Keratinocyte (primary cell): ENCODE measurements around the gene TSPYL6. TPM values are rescaled to one million over a fixed set of nuclear protein-coding genes. Genes with fewer than 3 reads are reported as not detected.

Source experiments
- DNase-seq: peaks from one replicate; pipeline ENCODE4 v3.0.0-alpha.2; 2011; ENCODE audit warnings: low read depth, missing footprints, low spot score
- FAIRE-seq: peaks from 2 replicates; lab custom pipeline; 2011; peaks lifted over from hg19 to GRCh38; lab: Jason Lieb, UNC
- H2AFZ ChIP-seq: 2 replicates; pipeline ENCODE4 v1.6.0; 2012; ENCODE audit warnings: low read length, control low read depth, inconsistent platforms; ENCODE audit not compliant: control insufficient read depth
- H3K27ac ChIP-seq: 2 replicates; pipeline ENCODE4 v1.5.1; 2011; ENCODE audit warnings: low read length; ENCODE audit not compliant: control insufficient read depth, insufficient read depth
- H3K27me3 ChIP-seq: 3 replicates; pipeline ENCODE4 v1.6.0; 2011; ENCODE audit warnings: low read length; ENCODE audit not compliant: control insufficient read depth, insufficient read depth; ENCODE audit errors: extremely low read depth
- H3K36me3 ChIP-seq, 2 experiments: 2 replicates in 1 of 2; 3 replicates in 1 of 2; pipeline ENCODE4 v1.5.1; 2011; ENCODE audit warnings: low read length in 2 of 2, mild to moderate bottlenecking in 1 of 2; ENCODE audit not compliant: control insufficient read depth in 2 of 2, insufficient read depth in 2 of 2; ENCODE audit errors: extremely low read depth in 1 of 2
- H3K4me1 ChIP-seq: 3 replicates; pipeline ENCODE4 v1.5.1; 2011; ENCODE audit warnings: low read length; ENCODE audit not compliant: control insufficient read depth, insufficient read depth; ENCODE audit errors: extremely low read depth
- H3K4me2 ChIP-seq: 3 replicates; pipeline ENCODE4 v1.6.0; 2011; ENCODE audit warnings: low read depth, low read length; ENCODE audit not compliant: control insufficient read depth, insufficient read depth; ENCODE audit errors: extremely low read depth
- H3K4me3 ChIP-seq, 3 experiments: fragments of 200-600 bp in 1 of 3; sonication (generic) in 1 of 3; 2 replicates in 2 of 3; 3 replicates in 1 of 3; pipeline ENCODE4 v1.5.1; 2011 to 2016; ENCODE audit warnings: low read length in 3 of 3, mild to moderate bottlenecking in 3 of 3, control low read depth in 2 of 3, inconsistent platforms in 1 of 3, low read depth in 1 of 3, mixed read lengths in 1 of 3, mixed run types in 1 of 3, moderate library complexity in 1 of 3; ENCODE audit not compliant: control insufficient read depth in 2 of 3, insufficient read depth in 2 of 3; ENCODE audit errors: extremely low read depth in 1 of 3
- H3K79me2 ChIP-seq: 2 replicates; pipeline ENCODE4 v1.6.0; 2012; ENCODE audit warnings: low read length; ENCODE audit not compliant: control insufficient read depth, insufficient read depth
- H3K9ac ChIP-seq: 3 replicates; pipeline ENCODE4 v1.6.0; 2011; ENCODE audit warnings: low read length; ENCODE audit not compliant: control insufficient read depth, insufficient read depth; ENCODE audit errors: extremely low read depth
- H3K9me1 ChIP-seq: 3 replicates; pipeline ENCODE4 v1.6.0; 2011; ENCODE audit warnings: low read length; ENCODE audit not compliant: control insufficient read depth, insufficient read depth; ENCODE audit errors: extremely low read depth
- H3K9me3 ChIP-seq: 2 replicates; pipeline ENCODE4 v1.5.1; 2012; ENCODE audit warnings: low read depth, low read length; ENCODE audit not compliant: control insufficient read depth
- H4K20me1 ChIP-seq: 3 replicates; pipeline ENCODE4 v1.6.0; 2011; ENCODE audit warnings: low read length; ENCODE audit not compliant: control insufficient read depth, insufficient read depth; ENCODE audit errors: extremely low read depth
- EZH2 ChIP-seq: IDR thresholded peaks from one replicate; pipeline ENCODE4 v1.6.1; 2012; ENCODE audit warnings: inconsistent platforms, mild to moderate bottlenecking, low read length, moderate library complexity
- dilution Hi-C: fragments of 300-500 bp; cut with MboI; formaldehyde crosslinking; loops from one replicate; pipeline ENCODE4 v1.7.0; 2020; ENCODE audit warnings: low sequenced_read_pairs; ENCODE audit not compliant: extremely low pct_ligation_motif_present
- polyA minus RNA-seq, 3 experiments: library from RNA; depleted of rRNA, polyadenylated mRNA; stranded (reverse); fragments of >200 nt; gene quantifications; 1 replicate in 1 of 3; 2 replicates in 1 of 3; 3 replicates in 1 of 3; pipeline ENCODE4 v1.2.3, GENCODE V29; 2011
- polyA plus RNA-seq, 5 experiments: library from polyadenylated mRNA; depleted of rRNA in 3 of 5; stranded (reverse) in 3 of 5; stranded (forward) in 1 of 5; unstranded in 1 of 5; fragments of >200 nt; gene quantifications; 1 replicate in 1 of 5; 2 replicates in 3 of 5; 3 replicates in 1 of 5; pipeline versions ENCODE4 v1.2.1 to v1.2.3, GENCODE V29; 2011 to 2012; ENCODE audit warnings: missing spikeins in 2 of 5, low read depth in 1 of 5, low replicate concordance in 1 of 5
- TF ChIP-seq, protein P1 (sequence below), 3 experiments: IDR thresholded peaks in 1 of 3; conservative IDR thresholded peaks in 1 of 3; optimal IDR thresholded peaks in 1 of 3; 2 replicates in 2 of 3; 3 replicates in 1 of 3; pipeline versions ENCODE3 to v1.5.1; 2011; ENCODE audit warnings: low read length in 3 of 3, mild to moderate bottlenecking in 3 of 3, moderate library complexity in 2 of 3, control low read depth in 1 of 3, inconsistent platforms in 1 of 3; ENCODE audit not compliant: insufficient read depth in 2 of 3; ENCODE audit errors: extremely low read depth in 1 of 3

The TSPYL6 gene
- polyA plus RNA-seq (not detected in 3 replicates), polyA minus RNA-seq (not detected in 3 replicates)
- polyA plus RNA-seq (2011; ENCODE audit: low read depth) = not detected
- not detected in 2 replicates for polyA plus RNA-seq (2011; cell fraction: cytosol; rRNA removed)
- polyA plus RNA-seq (2011; cell fraction: nucleus; rRNA removed) = not detected in 2 replicates
- polyA plus RNA-seq (2012; ENCODE audit: low replicate concordance) = 0.13 TPM in 1 of 2 replicates, not detected in the other
- polyA minus RNA-seq (2011; cell fraction: cytosol; rRNA and poly(A)+ RNA removed) = not detected
- polyA minus RNA-seq (2011; cell fraction: nucleus; rRNA and poly(A)+ RNA removed) = not detected in 2 replicates

DNA sequence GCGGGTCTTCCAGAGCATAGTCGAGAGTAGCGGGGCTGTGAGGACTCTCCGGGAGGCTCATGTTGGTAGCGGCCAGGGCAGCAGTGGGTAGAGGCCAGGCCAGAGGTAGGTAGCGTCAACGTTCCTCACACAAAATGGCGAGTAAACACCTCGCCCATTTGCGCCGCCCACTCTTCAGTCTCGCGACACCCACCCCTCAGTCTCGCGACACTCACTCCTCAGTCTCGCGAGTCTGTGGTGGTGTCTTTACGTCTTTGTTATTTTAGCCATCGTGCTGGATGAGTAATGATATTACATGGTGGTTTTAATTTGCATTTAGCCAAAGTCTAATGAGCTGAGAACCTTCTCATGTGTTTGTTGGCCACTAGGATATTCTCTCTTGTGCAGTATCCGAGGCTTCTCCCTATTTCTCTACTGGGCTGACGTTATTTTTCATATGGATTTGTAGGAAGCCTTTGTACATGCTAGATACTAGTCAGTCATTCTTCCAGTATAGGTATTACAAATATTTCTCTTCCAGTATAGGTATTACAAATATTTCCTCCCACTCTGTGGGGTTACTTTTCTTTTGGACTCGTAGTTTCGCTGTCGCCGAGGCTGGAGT is at the start of gene TSPYL6:
TSPYL6 (minus strand) TSS at position 139 of the 604 bp plus-strand sequence; CDS start at position 61, 78 bp downstream.
- H4K20me1 ChIP-seq = no peaks in the 10 kb centered on the region
- H3K27ac ChIP-seq = no peak within 1 kb of the TSS
- FAIRE-seq (no peak), DNase-seq (no peak)
- no peaks in the 10 kb centered on the region for H3K4me1 ChIP-seq
- dilution Hi-C loops = no loop called here
- no peak for TF ChIP-seq EZH2
- TF ChIP-seq, protein P1, sequence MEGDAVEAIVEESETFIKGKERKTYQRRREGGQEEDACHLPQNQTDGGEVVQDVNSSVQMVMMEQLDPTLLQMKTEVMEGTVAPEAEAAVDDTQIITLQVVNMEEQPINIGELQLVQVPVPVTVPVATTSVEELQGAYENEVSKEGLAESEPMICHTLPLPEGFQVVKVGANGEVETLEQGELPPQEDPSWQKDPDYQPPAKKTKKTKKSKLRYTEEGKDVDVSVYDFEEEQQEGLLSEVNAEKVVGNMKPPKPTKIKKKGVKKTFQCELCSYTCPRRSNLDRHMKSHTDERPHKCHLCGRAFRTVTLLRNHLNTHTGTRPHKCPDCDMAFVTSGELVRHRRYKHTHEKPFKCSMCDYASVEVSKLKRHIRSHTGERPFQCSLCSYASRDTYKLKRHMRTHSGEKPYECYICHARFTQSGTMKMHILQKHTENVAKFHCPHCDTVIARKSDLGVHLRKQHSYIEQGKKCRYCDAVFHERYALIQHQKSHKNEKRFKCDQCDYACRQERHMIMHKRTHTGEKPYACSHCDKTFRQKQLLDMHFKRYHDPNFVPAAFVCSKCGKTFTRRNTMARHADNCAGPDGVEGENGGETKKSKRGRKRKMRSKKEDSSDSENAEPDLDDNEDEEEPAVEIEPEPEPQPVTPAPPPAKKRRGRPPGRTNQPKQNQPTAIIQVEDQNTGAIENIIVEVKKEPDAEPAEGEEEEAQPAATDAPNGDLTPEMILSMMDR (optimal IDR thresholded peaks at IDR 0.05 in 1 of 3, IDR thresholded peaks at IDR 0.05 in 1 of 3, conservative IDR thresholded peaks at IDR 0.05 in 1 of 3; ENCODE audit: extremely low read depth in 1 of 3, insufficient read depth in 2 of 3, low read length in 3 of 3) = no peak
- no peak within 1 kb of the TSS for H2AFZ ChIP-seq
- no peaks in the 10 kb centered on the region for H3K9me3 ChIP-seq
- no peak within 1 kb of the TSS for H3K4me2 ChIP-seq
- H3K36me3 ChIP-seq = no peaks in the 10 kb centered on the region
- H3K9ac ChIP-seq = no peak within 1 kb of the TSS
- no peaks in the 10 kb centered on the region for H3K27me3 ChIP-seq
- no peak within 1 kb of the TSS for H3K4me3 ChIP-seq
- no peaks in the 10 kb centered on the region for H3K79me2 ChIP-seq
- H3K9me1 ChIP-seq = no peaks in the 10 kb centered on the region

DNA sequence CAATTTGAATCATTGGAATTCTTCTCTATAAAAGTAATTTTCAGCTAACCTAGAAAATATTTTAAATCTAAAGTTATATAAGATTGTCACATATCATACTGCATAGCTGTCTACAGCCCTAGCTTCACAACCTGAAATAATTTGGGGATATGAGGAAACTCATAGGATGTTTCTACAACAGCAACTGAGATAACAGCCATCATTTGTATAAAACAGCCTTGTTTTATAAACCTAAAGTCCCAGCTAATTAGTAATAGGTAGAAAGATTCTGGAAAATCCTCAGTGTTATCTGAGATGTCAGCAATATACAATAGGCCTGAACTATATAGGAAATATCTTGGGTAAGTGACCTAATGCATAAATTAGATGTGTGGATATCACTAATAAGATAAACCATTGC is 47.6 kb upstream of the TSPYL6 start:
- Histone ChIP-seq H3K27me3 (no peaks in the 10 kb centered on the region), H3K4me2 (no peak overlapping the region)
- dilution Hi-C loops = no loop called here

More for the DNA sequence above, 47.6 kb upstream of the TSPYL6 start:
- no peak for DNase-seq
- Histone ChIP-seq H3K4me3 (no peak overlapping the region), H3K9ac (no peak overlapping the region), H2AFZ (no peak overlapping the region), H3K9me1 (no peaks in the 10 kb centered on the region), H3K9me3 (no peaks in the 10 kb centered on the region), H3K4me1 (peaks cover 20% of the 10 kb centered on the region), H3K79me2 (no peaks in the 10 kb centered on the region), H4K20me1 (no peaks in the 10 kb centered on the region), H3K27ac (no peak overlapping the region), H3K36me3 (no peaks in the 10 kb centered on the region)
- no peak for FAIRE-seq
- TF ChIP-seq EZH2 = no peak
- TF ChIP-seq, protein P1 (optimal IDR thresholded peaks at IDR 0.05 in 1 of 3, IDR thresholded peaks at IDR 0.05 in 1 of 3, conservative IDR thresholded peaks at IDR 0.05 in 1 of 3; ENCODE audit: extremely low read depth in 1 of 3, insufficient read depth in 2 of 3, low read length in 3 of 3) = no peak
